IMR-90 (cell line): Measurements from ENCODE around the gene TSGA10. TPM values are rescaled to one million over a fixed set of nuclear protein-coding genes. Genes with fewer than 3 reads are reported as not detected.

Source experiments
- ATAC-seq: fragments of 200-7000 bp; cut with Tn5 transposase; 2 replicates; pipeline ENCODE4 v1.9.1; 2020; ENCODE audit warnings: low read depth, mild to moderate bottlenecking, moderate library complexity
- BruUV-seq: library from RNA; stranded (reverse); fragments of 400-500 nt; replicated peaks from 2 replicates; lab custom pipeline; 2021; lab: Mats Ljungman, UMichigan
- CTCF ChIA-PET: fragments of 300-600 bp; formaldehyde crosslinking; extraction: SDS; loops from one replicate; lab custom pipeline; 2021; ENCODE audit warnings: antibody characterized with exemption; lab: Yijun Ruan, JAX
- POLR2A ChIA-PET: fragments of 300-600 bp; sonication (Branson Sonifier 250); formaldehyde crosslinking; loops from one replicate; lab custom pipeline; 2022; ENCODE audit warnings: antibody characterized with exemption; ENCODE audit not compliant: unreplicated experiment; lab: Charles Lee
- DNase-seq: peaks from one replicate; pipeline ENCODE4 v3.0.0; 2013
- H2AFZ ChIP-seq: replicated peaks from 2 replicates; pipeline ENCODE3; 2013; ENCODE audit warnings: low read length, mild to moderate bottlenecking; ENCODE audit not compliant: poor library complexity
- H2AK5ac ChIP-seq: 2 replicates; pipeline ENCODE4 v1.6.1; 2013; ENCODE audit warnings: low read depth, low read length, inconsistent platforms
- H2AK9ac ChIP-seq: replicated peaks from 2 replicates; pipeline ENCODE3; 2013; ENCODE audit warnings: mild to moderate bottlenecking, low read depth, low read length, moderate library complexity; ENCODE audit not compliant: poor library complexity
- H2BK120ac ChIP-seq: 2 replicates; pipeline ENCODE4 v1.6.1; 2013; ENCODE audit warnings: low read depth, low read length, inconsistent platforms
- H2BK15ac ChIP-seq: 3 replicates; pipeline ENCODE4 v1.6.1; 2013; ENCODE audit warnings: low read depth, low read length, inconsistent platforms
- H2BK20ac ChIP-seq: 2 replicates; pipeline ENCODE4 v1.6.1; 2013; ENCODE audit warnings: low read depth, mild to moderate bottlenecking, inconsistent platforms, low read length, moderate library complexity
- H2BK5ac ChIP-seq: 2 replicates; pipeline ENCODE4 v1.6.1; 2013; ENCODE audit warnings: mild to moderate bottlenecking, low read depth, low read length, inconsistent platforms; ENCODE audit not compliant: poor library complexity, severe bottlenecking
- H3K14ac ChIP-seq: replicated peaks from 2 replicates; pipeline ENCODE4 v1.6.1; 2013; ENCODE audit warnings: low read depth, low read length, inconsistent platforms
- H3K18ac ChIP-seq: 2 replicates; pipeline ENCODE4 v1.6.1; 2013; ENCODE audit warnings: low read depth, low read length, control low read depth
- H3K23ac ChIP-seq: 2 replicates; pipeline ENCODE4 v1.6.1; 2013; ENCODE audit warnings: low read depth, low read length, inconsistent platforms
- H3K27ac ChIP-seq: 2 replicates; pipeline ENCODE4 v1.5.1; 2013; ENCODE audit warnings: mild to moderate bottlenecking, control low read depth, low read length; ENCODE audit not compliant: insufficient read depth
- H3K27me3 ChIP-seq: 2 replicates; pipeline ENCODE4 v1.6.1; 2013; ENCODE audit warnings: low read length; ENCODE audit not compliant: control insufficient read depth, insufficient read depth
- H3K36me3 ChIP-seq: 2 replicates; pipeline ENCODE4 v1.6.1; 2013; ENCODE audit warnings: low read length, mixed read lengths; ENCODE audit not compliant: control insufficient read depth, insufficient read depth
- H3K4ac ChIP-seq: 2 replicates; pipeline ENCODE4 v1.6.1; 2013; ENCODE audit warnings: low read depth, low read length, inconsistent platforms
- H3K4me1 ChIP-seq: 2 replicates; pipeline ENCODE4 v1.6.1; 2013; ENCODE audit warnings: low read length, mixed read lengths; ENCODE audit not compliant: control insufficient read depth, insufficient read depth
- H3K4me2 ChIP-seq: 2 replicates; pipeline ENCODE4 v1.6.1; 2013; ENCODE audit warnings: low read depth, mild to moderate bottlenecking, control low read depth, low read length, moderate library complexity
- H3K4me3 ChIP-seq: 2 replicates; pipeline ENCODE4 v1.5.1; 2013; ENCODE audit warnings: low read depth, mild to moderate bottlenecking, control low read depth, low read length, moderate library complexity; ENCODE audit not compliant: insufficient read depth
- H3K56ac ChIP-seq: 2 replicates; pipeline ENCODE4 v1.6.1; 2013; ENCODE audit warnings: low read length, inconsistent platforms; ENCODE audit not compliant: insufficient read depth; ENCODE audit errors: extremely low read depth
- H3K79me1 ChIP-seq, 2 experiments: 2 replicates each; pipeline ENCODE4 v1.6.1; 2013; ENCODE audit warnings: low read length in 2 of 2, inconsistent platforms in 1 of 2, low read depth in 1 of 2
- H3K9ac ChIP-seq: 2 replicates; pipeline ENCODE4 v1.6.1; 2013; ENCODE audit warnings: low read depth, low read length, control low read depth
- H3K9me1 ChIP-seq: 2 replicates; pipeline ENCODE4 v1.6.1; 2013; ENCODE audit warnings: low read length, inconsistent platforms; ENCODE audit not compliant: insufficient read depth
- H3K9me3 ChIP-seq: 2 replicates; pipeline ENCODE4 v1.6.1; 2013; ENCODE audit warnings: low read length; ENCODE audit not compliant: control insufficient read depth, insufficient read depth
- H4K20me1 ChIP-seq: 2 replicates; pipeline ENCODE4 v1.6.1; 2013; ENCODE audit warnings: low read length, inconsistent platforms; ENCODE audit not compliant: insufficient read depth
- H4K5ac ChIP-seq: 2 replicates; pipeline ENCODE4 v1.6.1; 2013; ENCODE audit warnings: mild to moderate bottlenecking, low read depth, low read length, control low read depth
- H4K8ac ChIP-seq, 2 experiments: 2 replicates each; pipeline ENCODE4 v1.6.1; 2013; ENCODE audit warnings: low read depth in 2 of 2, low read length in 2 of 2, control low read depth in 1 of 2, inconsistent platforms in 1 of 2
- H4K91ac ChIP-seq: 2 replicates; pipeline ENCODE4 v1.6.1; 2013; ENCODE audit warnings: low read depth, low read length, inconsistent platforms; ENCODE audit not compliant: insufficient read depth
- BHLHE40 ChIP-seq: fragments of 150-350 bp; IDR thresholded peaks from 2 replicates; pipeline ENCODE4 v1.6.1; 2016; ENCODE audit warnings: mild to moderate bottlenecking, low read depth, low read length
- CEBPB ChIP-seq: IDR thresholded peaks from 2 replicates; pipeline ENCODE4 v1.6.1; 2012; ENCODE audit warnings: low read depth, low read length, improper control_type of control experiment
- CHD1 ChIP-seq: IDR thresholded peaks from 2 replicates; pipeline ENCODE4 v1.6.1; 2012; ENCODE audit warnings: low read depth, low read length, improper control_type of control experiment
- ELK1 ChIP-seq: fragments of 150-350 bp; IDR thresholded peaks from 2 replicates; pipeline ENCODE4 v1.6.1; 2016; ENCODE audit warnings: low read depth, mild to moderate bottlenecking, low read length, moderate library complexity, borderline replicate concordance
- FOS ChIP-seq: fragments of 150-350 bp; IDR thresholded peaks from 2 replicates; pipeline ENCODE4 v1.6.1; 2016; ENCODE audit warnings: low read depth, low read length
- MAFK ChIP-seq: IDR thresholded peaks from 2 replicates; pipeline ENCODE4 v1.6.1; 2012; ENCODE audit warnings: low read depth, low read length, improper control_type of control experiment
- MAZ ChIP-seq: IDR thresholded peaks from 2 replicates; pipeline ENCODE4 v1.6.1; 2012; ENCODE audit warnings: low read depth, mild to moderate bottlenecking, low read length, improper control_type of control experiment, moderate library complexity, borderline replicate concordance
- MXI1 ChIP-seq: IDR thresholded peaks from 2 replicates; pipeline ENCODE4 v1.6.1; 2012; ENCODE audit warnings: low read depth, mild to moderate bottlenecking, low read length, moderate library complexity, borderline replicate concordance
- NFE2L2 ChIP-seq: fragments of 150-350 bp; IDR thresholded peaks from 2 replicates; pipeline ENCODE4 v1.6.1; 2016; ENCODE audit warnings: low read depth, mild to moderate bottlenecking, low read length
- POLR2A ChIP-seq: IDR thresholded peaks from 2 replicates; pipeline ENCODE4 v1.6.1; 2012; ENCODE audit warnings: mild to moderate bottlenecking, low read depth, low read length
- RAD21 ChIP-seq: IDR thresholded peaks from 2 replicates; pipeline ENCODE4 v1.6.1; 2012; ENCODE audit warnings: low read length, improper control_type of control experiment
- RCOR1 ChIP-seq: IDR thresholded peaks from 2 replicates; pipeline ENCODE4 v1.6.1; 2012; ENCODE audit warnings: mild to moderate bottlenecking, low read length, improper control_type of control experiment; ENCODE audit not compliant: insufficient replicate concordance
- RFX5 ChIP-seq: IDR thresholded peaks from 2 replicates; pipeline ENCODE4 v1.8.0; 2012; ENCODE audit warnings: low read depth, mild to moderate bottlenecking, low read length, moderate library complexity
- SMC3 ChIP-seq: fragments of 150-350 bp; IDR thresholded peaks from 2 replicates; pipeline ENCODE4 v1.6.1; 2016; ENCODE audit warnings: low read depth, mild to moderate bottlenecking, antibody characterized with exemption, low read length, moderate library complexity
- USF2 ChIP-seq: fragments of 150-350 bp; IDR thresholded peaks from 2 replicates; pipeline ENCODE4 v1.6.1; 2017; ENCODE audit warnings: mild to moderate bottlenecking, antibody characterized with exemption, low read length, low read depth
- WGBS, 2 experiments: methylation state at CpG; one replicate each; pipeline versions ENCODE4 v1.1.5 to v1.1.7; 2013; ENCODE audit warnings: missing lambda C conversion rate in 2 of 2; ENCODE audit not compliant: insufficient read length in 1 of 2; ENCODE audit errors: extremely low coverage in 2 of 2; 5-methylcytosine and 5-hydroxymethylcytosine counted together
- dilution Hi-C: fragments of 300-500 bp; cut with HindIII; formaldehyde crosslinking; loops from one replicate; pipeline ENCODE4 v1.14.3; 2018; ENCODE audit warnings: low sequenced_read_pairs; ENCODE audit not compliant: unreplicated experiment
- in situ Hi-C: fragments of 300-500 bp; cut with MboI; formaldehyde crosslinking; loops from 3 replicates; pipeline ENCODE4 v1.14.3; 2019; ENCODE audit warnings: low sequenced_read_pairs, inconsistent platforms, mixed read lengths
- intact Hi-C: fragments of 100-400 bp; cut with micrococcal nuclease; formaldehyde crosslinking; loops from 2 replicates; pipeline ENCODE4 v1.10.0; 2022
- polyA plus RNA-seq, 3 experiments: library from polyadenylated mRNA; depleted of rRNA; stranded (reverse); fragments of >200 nt; gene quantifications; 2 replicates each; pipeline ENCODE4 v1.2.3, GENCODE V29; 2012; ENCODE audit warnings: low replicate concordance in 1 of 3
- total RNA-seq: library from RNA; depleted of rRNA; stranded (reverse); fragments of >200 nt; gene quantifications from 2 replicates; pipeline ENCODE4 v1.2.3, GENCODE V29; 2012
- TF ChIP-seq, protein P1 (sequence below): conservative IDR thresholded peaks from 2 replicates; pipeline ENCODE4 v1.5.1; 2012; ENCODE audit warnings: mild to moderate bottlenecking, low read depth, low read length, improper control_type of control experiment

The TSGA10 gene
- total and polyA plus RNA-seq, 2 of the 4 experiments (the other 2 are of a cell fraction) = 0.32 to 0.54 TPM

DNA sequence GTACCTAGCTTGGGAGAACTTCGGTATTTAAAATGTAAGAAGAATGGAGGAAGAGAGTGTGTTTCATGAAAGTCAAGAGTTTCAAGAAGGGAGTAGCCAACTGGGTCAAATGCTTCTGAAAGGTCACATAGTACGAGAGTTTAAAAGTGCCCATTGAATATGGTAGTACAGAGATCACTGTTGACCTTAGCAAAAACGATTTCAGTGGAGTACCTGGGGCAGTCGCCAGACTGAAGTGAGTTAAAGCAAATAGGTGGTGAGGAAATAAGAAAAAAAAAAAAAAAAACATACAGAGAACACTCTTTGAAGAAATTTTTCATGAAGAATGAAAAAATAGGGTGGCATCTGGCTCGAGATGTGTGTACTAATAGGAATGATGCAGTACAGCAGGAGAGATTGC, 11.5 kb upstream of the TSGA10 start:
- DNase-seq (no peak), ATAC-seq (no peak)
- peaks cover 11% of the 10 kb centered on the region for H3K36me3 ChIP-seq
- H3K9me3 ChIP-seq = no peaks in the 10 kb centered on the region
- no peaks in the 10 kb centered on the region for H3K9me1 ChIP-seq
- no peaks in the 10 kb centered on the region for H4K20me1 ChIP-seq
- H3K79me1 ChIP-seq = no peaks in the 10 kb centered on the region
- no peak overlapping the region for H4K5ac ChIP-seq
- ChIA-PET CTCF (no interaction called here), POLR2A (no interaction called here)
- no peak overlapping the region for H3K4me2 ChIP-seq
- H3K4ac ChIP-seq = no peak overlapping the region
- dilution Hi-C loops (no loop called here), in situ Hi-C loops (loop anchor here (25.0 kb wide), 1 partner anchor 1096 kb away; no protein-coding TSS in a partner anchor), intact Hi-C loops (no loop called here)
- H3K18ac ChIP-seq = no peak overlapping the region
- BruUV-seq = no TSS peak
- H3K4me3 ChIP-seq = no peak overlapping the region
- TF ChIP-seq RAD21 (no peak), RCOR1 (no peak), ELK1 (no peak), CHD1 (no peak), MXI1 (no peak), RFX5 (no peak), MAFK (no peak), NFE2L2 (no peak), FOS (no peak), CEBPB (no peak), MAZ (no peak), SMC3 (no peak), USF2 (no peak), BHLHE40 (no peak), POLR2A (no peak)
- TF ChIP-seq, protein P1, sequence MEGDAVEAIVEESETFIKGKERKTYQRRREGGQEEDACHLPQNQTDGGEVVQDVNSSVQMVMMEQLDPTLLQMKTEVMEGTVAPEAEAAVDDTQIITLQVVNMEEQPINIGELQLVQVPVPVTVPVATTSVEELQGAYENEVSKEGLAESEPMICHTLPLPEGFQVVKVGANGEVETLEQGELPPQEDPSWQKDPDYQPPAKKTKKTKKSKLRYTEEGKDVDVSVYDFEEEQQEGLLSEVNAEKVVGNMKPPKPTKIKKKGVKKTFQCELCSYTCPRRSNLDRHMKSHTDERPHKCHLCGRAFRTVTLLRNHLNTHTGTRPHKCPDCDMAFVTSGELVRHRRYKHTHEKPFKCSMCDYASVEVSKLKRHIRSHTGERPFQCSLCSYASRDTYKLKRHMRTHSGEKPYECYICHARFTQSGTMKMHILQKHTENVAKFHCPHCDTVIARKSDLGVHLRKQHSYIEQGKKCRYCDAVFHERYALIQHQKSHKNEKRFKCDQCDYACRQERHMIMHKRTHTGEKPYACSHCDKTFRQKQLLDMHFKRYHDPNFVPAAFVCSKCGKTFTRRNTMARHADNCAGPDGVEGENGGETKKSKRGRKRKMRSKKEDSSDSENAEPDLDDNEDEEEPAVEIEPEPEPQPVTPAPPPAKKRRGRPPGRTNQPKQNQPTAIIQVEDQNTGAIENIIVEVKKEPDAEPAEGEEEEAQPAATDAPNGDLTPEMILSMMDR = no peak
- no CpG with 5 or more reads among the region's 5 CpGs for WGBS, 2 experiments
- no peak overlapping the region for H3K56ac ChIP-seq
- no peak overlapping the region for H4K8ac ChIP-seq
- H2AK5ac ChIP-seq = no peak overlapping the region
- no peak overlapping the region for H3K23ac ChIP-seq
- H4K91ac ChIP-seq = no peak overlapping the region
- no peak overlapping the region for H2BK5ac ChIP-seq
- no peaks in the 10 kb centered on the region for H3K27me3 ChIP-seq
- no peaks in the 10 kb centered on the region for H3K4me1 ChIP-seq
- no peak overlapping the region for H2BK120ac ChIP-seq
- H2AK9ac ChIP-seq = no peak overlapping the region
- H3K14ac ChIP-seq = no peak overlapping the region
- no peak overlapping the region for H3K9ac ChIP-seq
- no peak overlapping the region for H2BK15ac ChIP-seq
- no peak overlapping the region for H3K27ac ChIP-seq
- no peak overlapping the region for H2BK20ac ChIP-seq
- H2AFZ ChIP-seq = no peak overlapping the region
